B cell (primary cell): ENCODE data around the gene NSDHL. TPM values are rescaled to one million over a fixed set of nuclear protein-coding genes. Genes with fewer than 3 reads are reported as not detected.

ENCODE experiments used
- ATAC-seq: fragments of 200-7000 bp; cut with Tn5 transposase; one replicate; pipeline ENCODE4 v1.10.0; 2021; ENCODE audit warnings: low read depth, mild to moderate bottlenecking, moderate number of reproducible peaks, moderate library complexity
- CTCF ChIA-PET: fragments of 350-600 bp; sonication (Branson Sonifier 250); formaldehyde crosslinking; loops from one replicate; lab custom pipeline; 2021; ENCODE audit warnings: antibody characterized with exemption, inconsistent platforms; lab: Charles Lee
- POLR2A ChIA-PET: fragments of 350-600 bp; sonication (Branson Sonifier 250); formaldehyde crosslinking; loops from one replicate; lab custom pipeline; 2021; ENCODE audit warnings: antibody characterized with exemption; lab: Charles Lee
- DNase-seq: peaks from one replicate; pipeline ENCODE4 v3.0.0; 2013
- H2AFZ ChIP-seq: 2 replicates; pipeline ENCODE4 v1.6.1; 2012; ENCODE audit warnings: mild to moderate bottlenecking, low read depth, low read length; ENCODE audit not compliant: insufficient read depth, poor library complexity, severe bottlenecking
- H3K27ac ChIP-seq, 2 donors: 1 replicate in 1 of 2; 2 replicates in 1 of 2; pipeline ENCODE4 v1.5.1; 2012 to 2013; ENCODE audit warnings: low read length in 2 of 2, mild to moderate bottlenecking in 2 of 2, moderate library complexity in 1 of 2
- H3K27me3 ChIP-seq, 4 experiments: fragments of 200-600 bp in 1 of 4; sonication (generic) in 1 of 4; replicated peaks in 1 of 4; 1 replicate in 2 of 4; 2 replicates in 2 of 4; pipeline versions ENCODE4 v1.6.1 to v1.7.0; 2013 to 2016; ENCODE audit warnings: low read length in 3 of 4, mild to moderate bottlenecking in 2 of 4, mixed read lengths in 1 of 4, moderate library complexity in 1 of 4; ENCODE audit not compliant: insufficient read depth in 4 of 4, control insufficient read depth in 3 of 4; ENCODE audit errors: control extremely low read depth in 1 of 4
- H3K36me3 ChIP-seq, 2 experiments: replicated peaks in 1 of 2; 1 replicate in 1 of 2; 2 replicates in 1 of 2; pipeline versions ENCODE4 v1.6.1 to v1.7.1; 2013; ENCODE audit warnings: low read length in 1 of 2; ENCODE audit not compliant: insufficient read depth in 2 of 2, control insufficient read depth in 1 of 2; ENCODE audit errors: control extremely low read depth in 1 of 2, extremely low read depth in 1 of 2
- H3K4me1 ChIP-seq, 2 donors: fragments of 200-600 bp in 1 of 2; sonication (generic) in 1 of 2; 1 replicate in 1 of 2; 2 replicates in 1 of 2; pipeline versions ENCODE4 v1.5.1 to v1.6.1; 2013 to 2017; ENCODE audit warnings: low read length in 2 of 2; ENCODE audit not compliant: control insufficient read depth in 2 of 2, insufficient read depth in 2 of 2
- H3K4me2 ChIP-seq: replicated peaks from 2 replicates; pipeline ENCODE3; 2012; ENCODE audit warnings: mild to moderate bottlenecking, low read depth, low read length; ENCODE audit not compliant: poor library complexity, severe bottlenecking
- H3K4me3 ChIP-seq, 5 experiments: fragments of 200-600 bp in 1 of 5; sonication (generic) in 1 of 5; 1 replicate in 3 of 5; 2 replicates in 2 of 5; pipeline versions ENCODE4 v1.5.1 to v1.7.0; 2011 to 2016; ENCODE audit warnings: low read length in 4 of 5, mild to moderate bottlenecking in 4 of 5, low read depth in 2 of 5, control low read depth in 1 of 5, moderate library complexity in 1 of 5; ENCODE audit not compliant: insufficient read depth in 1 of 5; ENCODE audit errors: control extremely low read depth in 1 of 5, extremely low read depth in 1 of 5
- H3K79me2 ChIP-seq: fragments of 200-600 bp; sonication (generic); one replicate; pipeline ENCODE4 v1.6.0; 2016; ENCODE audit warnings: low read length; ENCODE audit not compliant: control insufficient read depth, insufficient read depth
- H3K9ac ChIP-seq: fragments of 200-600 bp; sonication (generic); 2 replicates; pipeline ENCODE4 v1.6.1; 2017; ENCODE audit warnings: mild to moderate bottlenecking, low read length, moderate library complexity
- H3K9me3 ChIP-seq, 3 donors: one replicate each; pipeline versions ENCODE4 v1.6.1 to v1.7.1; 2013; ENCODE audit warnings: low read length in 2 of 3; ENCODE audit not compliant: control insufficient read depth in 2 of 3, insufficient read depth in 1 of 3; ENCODE audit errors: control extremely low read depth in 1 of 3
- H4K20me1 ChIP-seq: 2 replicates; pipeline ENCODE4 v1.6.0; 2012; ENCODE audit warnings: mild to moderate bottlenecking, low read length; ENCODE audit not compliant: insufficient read depth, control insufficient read depth, poor library complexity, severe bottlenecking
- H3K27ac Mint-ChIP-seq: one replicate; pipeline ENCODE4 v1.8.0; 2021; ENCODE audit warnings: mixed read lengths
- H3K27me3 Mint-ChIP-seq: one replicate; pipeline ENCODE4 v1.8.0; 2021; ENCODE audit warnings: mixed read lengths
- H3K4me1 Mint-ChIP-seq: one replicate; pipeline ENCODE4 v1.8.0; 2021; ENCODE audit warnings: mixed read lengths
- H3K4me3 Mint-ChIP-seq: one replicate; pipeline ENCODE4 v1.8.0; 2021; ENCODE audit warnings: mixed read lengths
- H3K9me3 Mint-ChIP-seq: one replicate; pipeline ENCODE4 v1.8.0; 2022; ENCODE audit warnings: mixed read lengths; ENCODE audit not compliant: insufficient read depth
- EZH2 ChIP-seq: IDR thresholded peaks from 2 replicates; pipeline ENCODE4 v1.6.1; 2012; ENCODE audit warnings: borderline replicate concordance, low read depth, mild to moderate bottlenecking, moderate library complexity, low read length; ENCODE audit not compliant: insufficient read depth, poor library complexity, severe bottlenecking
- WGBS: methylation state at CpG from one replicate; pipeline ENCODE4 v1.1.5; 2013; ENCODE audit warnings: missing lambda C conversion rate; ENCODE audit not compliant: insufficient coverage; 5-methylcytosine and 5-hydroxymethylcytosine counted together
- intact Hi-C: fragments of 100-400 bp; cut with micrococcal nuclease; formaldehyde crosslinking; loops from one replicate; pipeline ENCODE4 v1.10.0; 2022
- polyA plus RNA-seq: library from polyadenylated mRNA; depleted of rRNA; stranded (reverse); fragments of >200 nt; gene quantifications from 2 replicates; pipeline ENCODE4 v1.2.3, GENCODE V29; 2012
- total RNA-seq, 2 donors: library from RNA; stranded (reverse); fragments of 120-200 nt in 1 of 2; gene quantifications; 1 replicate in 1 of 2; 2 replicates in 1 of 2; pipeline versions ENCODE4 v1.2.3 to v1.2.4, GENCODE V29; 2013 to 2022
- TF ChIP-seq, protein P1 (sequence below): fragments of 200-600 bp; IDR thresholded peaks from one replicate; pipeline ENCODE4 v1.8.0; 2022; ENCODE audit warnings: antibody characterized with exemption, mild to moderate bottlenecking

Gene NSDHL
- total and polyA plus RNA-seq, 2 donors (not counting 1 experiment from before 2014, with no cell fraction given): 4.9 to 10.3 TPM

DNA sequence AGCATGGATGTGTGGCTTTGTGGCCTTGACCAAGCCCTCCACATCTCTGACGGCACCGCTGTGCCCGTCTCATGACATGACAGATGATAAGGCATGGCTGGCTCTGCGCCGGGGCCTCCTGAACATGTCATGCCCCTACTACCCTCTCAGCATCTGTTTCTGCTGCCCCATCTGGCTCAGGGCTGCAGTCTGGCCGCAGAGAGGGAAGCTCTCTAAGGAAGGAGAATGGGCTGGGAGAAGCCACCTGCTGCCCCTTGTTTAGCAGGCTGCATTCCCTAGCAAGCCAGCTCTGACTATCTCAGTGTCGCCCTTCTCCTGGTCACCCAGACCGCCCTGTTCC lies 74.2 kb downstream of the NSDHL start:
- no peaks in the 10 kb centered on the region for H3K79me2 ChIP-seq
- no peak overlapping the region for H3K4me2 ChIP-seq
- ChIA-PET CTCF (interaction anchor here (0.8 kb wide), 1 partner anchor 10 kb away, joined by 3 read pairs; no protein-coding TSS in a partner anchor), POLR2A (no interaction called here)
- no peak overlapping the region for H3K4me3 Mint-ChIP-seq
- H3K9me3 Mint-ChIP-seq: no peaks in the 10 kb centered on the region
- WGBS: 84% methylated on average over 3 of the region's 8 CpGs
- no peak overlapping the region for H2AFZ ChIP-seq
- intact Hi-C loops: no loop called here
- peaks cover under 1% of the 10 kb centered on the region for H3K4me1 Mint-ChIP-seq
- H3K27ac Mint-ChIP-seq: no peak overlapping the region
- DNase-seq (no peak), ATAC-seq (no peak)
- TF ChIP-seq, protein P1, sequence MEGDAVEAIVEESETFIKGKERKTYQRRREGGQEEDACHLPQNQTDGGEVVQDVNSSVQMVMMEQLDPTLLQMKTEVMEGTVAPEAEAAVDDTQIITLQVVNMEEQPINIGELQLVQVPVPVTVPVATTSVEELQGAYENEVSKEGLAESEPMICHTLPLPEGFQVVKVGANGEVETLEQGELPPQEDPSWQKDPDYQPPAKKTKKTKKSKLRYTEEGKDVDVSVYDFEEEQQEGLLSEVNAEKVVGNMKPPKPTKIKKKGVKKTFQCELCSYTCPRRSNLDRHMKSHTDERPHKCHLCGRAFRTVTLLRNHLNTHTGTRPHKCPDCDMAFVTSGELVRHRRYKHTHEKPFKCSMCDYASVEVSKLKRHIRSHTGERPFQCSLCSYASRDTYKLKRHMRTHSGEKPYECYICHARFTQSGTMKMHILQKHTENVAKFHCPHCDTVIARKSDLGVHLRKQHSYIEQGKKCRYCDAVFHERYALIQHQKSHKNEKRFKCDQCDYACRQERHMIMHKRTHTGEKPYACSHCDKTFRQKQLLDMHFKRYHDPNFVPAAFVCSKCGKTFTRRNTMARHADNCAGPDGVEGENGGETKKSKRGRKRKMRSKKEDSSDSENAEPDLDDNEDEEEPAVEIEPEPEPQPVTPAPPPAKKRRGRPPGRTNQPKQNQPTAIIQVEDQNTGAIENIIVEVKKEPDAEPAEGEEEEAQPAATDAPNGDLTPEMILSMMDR: no peak
- no peak for TF ChIP-seq EZH2
- no peaks in the 10 kb centered on the region for H3K9me3 ChIP-seq
- H3K4me1 ChIP-seq: no peaks in the 10 kb centered on the region
- H3K9ac ChIP-seq: no peak overlapping the region
- no peaks in the 10 kb centered on the region for H4K20me1 ChIP-seq
- no peak overlapping the region for H3K4me3 ChIP-seq
- peaks cover 16% of the 10 kb centered on the region for H3K27me3 Mint-ChIP-seq
- no peaks in the 10 kb centered on the region for H3K36me3 ChIP-seq
- no peaks in the 10 kb centered on the region for H3K27me3 ChIP-seq
- H3K27ac ChIP-seq: no peak overlapping the region

DNA sequence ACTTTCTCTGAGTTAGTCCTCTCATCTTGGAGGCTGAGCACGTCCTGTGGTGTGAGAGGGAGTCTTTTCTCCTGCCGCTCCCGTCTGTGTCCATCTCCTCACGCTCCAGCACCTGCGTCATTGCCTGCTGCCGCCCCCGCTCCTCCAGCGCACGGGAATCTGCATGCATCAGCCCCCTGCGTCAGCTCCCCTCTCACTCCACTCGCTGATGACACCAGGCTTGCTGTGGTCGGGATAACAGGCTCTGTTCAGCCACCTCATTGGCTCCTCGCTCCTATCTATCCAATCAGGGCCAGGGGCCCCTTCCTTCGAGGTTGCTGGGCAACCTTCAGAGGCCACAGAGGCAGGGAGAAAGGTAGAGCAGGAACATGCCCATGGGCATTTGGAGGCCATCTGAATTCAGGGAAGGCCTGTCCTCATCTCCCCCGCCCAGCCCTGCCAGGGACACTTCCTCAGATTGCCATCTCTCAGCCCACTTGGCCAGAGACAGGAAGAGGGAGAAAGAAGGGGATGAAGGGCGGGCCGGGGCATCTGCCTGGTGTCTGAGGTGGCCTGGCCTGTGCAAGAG lies 76.3 kb downstream of the NSDHL start:
- no peak for ATAC-seq
- CTCF ChIA-PET: no interaction called here
- H3K9me3 ChIP-seq: no peaks in the 10 kb centered on the region
- no peaks in the 10 kb centered on the region for H3K27me3 ChIP-seq
- H3K79me2 ChIP-seq: no peaks in the 10 kb centered on the region
- intact Hi-C loops: no loop called here
- H3K4me3 Mint-ChIP-seq: no peak overlapping the region
- POLR2A ChIA-PET: no interaction called here
- H3K4me3 ChIP-seq: no peak overlapping the region
- no peak overlapping the region for H3K27ac ChIP-seq
- TF ChIP-seq, protein P1: no peak
- TF ChIP-seq EZH2: no peak
- H2AFZ ChIP-seq: no peak overlapping the region
- no peaks in the 10 kb centered on the region for H3K4me1 ChIP-seq
- 40% methylated on average over 1 of the region's 17 CpGs for WGBS
- no peak overlapping the region for H3K27ac Mint-ChIP-seq
- no peaks in the 10 kb centered on the region for H4K20me1 ChIP-seq
- peaks cover 6% of the 10 kb centered on the region for H3K4me1 Mint-ChIP-seq
- H3K4me2 ChIP-seq: no peak overlapping the region
- no peaks in the 10 kb centered on the region for H3K36me3 ChIP-seq
- no peak overlapping the region for H3K9ac ChIP-seq
- H3K9me3 Mint-ChIP-seq: no peaks in the 10 kb centered on the region
- H3K27me3 Mint-ChIP-seq: peaks cover 9% of the 10 kb centered on the region
- no peak for DNase-seq
